ENCODE data around the gene PTP4A1. TPM values are rescaled to one million over a fixed set of nuclear protein-coding genes. Genes with fewer than 3 reads are reported as not detected.

PTP4A1 gene
- polyA plus RNA-seq, 1 donor (not counting 4 experiments of a cell fraction or from before 2014, with no cell fraction given): 65.7 TPM

- Histone ChIP-seq H3K9me3 (ENCODE audit: control insufficient read depth, low read depth, low read length) (no peaks in the 10 kb centered on the region), H2AFZ (ENCODE audit: control insufficient read depth, low read length) (no peak overlapping the region), H3K4me2 (ENCODE audit: control insufficient read depth, extremely low read depth, insufficient read depth, low read depth, low read length) (no peak overlapping the region), H3K27me3 (ENCODE audit: control insufficient read depth, extremely low read depth, insufficient read depth, low read length) (no peaks in the 10 kb centered on the region), H3K27ac (ENCODE audit: control insufficient read depth, insufficient read depth, low read length) (no peak overlapping the region), H3K9ac (ENCODE audit: control insufficient read depth, extremely low read depth, insufficient read depth, low read length) (no peak overlapping the region), H3K4me1 (ENCODE audit: control insufficient read depth, extremely low read depth, insufficient read depth, low read length) (no peaks in the 10 kb centered on the region), H3K9me1 (ENCODE audit: control insufficient read depth, extremely low read depth, insufficient read depth, low read length) (no peaks in the 10 kb centered on the region), H3K4me3 (ENCODE audit: control insufficient read depth in 2 of 3, extremely low read depth in 1 of 3, insufficient read depth in 2 of 3, low read depth in 1 of 3, low read length in 3 of 3) (no peak overlapping the region), H3K79me2 (ENCODE audit: control insufficient read depth, insufficient read depth, low read length) (no peaks in the 10 kb centered on the region), H3K36me3 (ENCODE audit: control insufficient read depth in 2 of 2, extremely low read depth in 1 of 2, insufficient read depth in 2 of 2, low read length in 2 of 2) (no peaks in the 10 kb centered on the region), H4K20me1 (ENCODE audit: control insufficient read depth, extremely low read depth, insufficient read depth, low read length) (no peaks in the 10 kb centered on the region)
- no peak for FAIRE-seq
- no peak for TF ChIP-seq CTCF (optimal IDR thresholded peaks at IDR 0.05 in 1 of 3, IDR thresholded peaks at IDR 0.05 in 1 of 3, conservative IDR thresholded peaks at IDR 0.05 in 1 of 3; ENCODE audit: extremely low read depth in 1 of 3, insufficient read depth in 2 of 3, low read length in 3 of 3)
- no peak for TF ChIP-seq EZH2 (IDR thresholded peaks at IDR 0.05; ENCODE audit: low read length)
- DNase-seq (ENCODE audit: low read depth, low spot score): no peak
- dilution Hi-C loops (cut with MboI; ENCODE audit: extremely low pct_ligation_motif_present, low sequenced_read_pairs): no loop called here
These were observed 39.3 kb downstream of the PTP4A1 start for GRCh38 chr6:63611560-63611959.

- FAIRE-seq (no peak), DNase-seq (ENCODE audit: low read depth, low spot score) (no peak)
- TF ChIP-seq CTCF (optimal IDR thresholded peaks at IDR 0.05 in 1 of 3, IDR thresholded peaks at IDR 0.05 in 1 of 3, conservative IDR thresholded peaks at IDR 0.05 in 1 of 3; ENCODE audit: extremely low read depth in 1 of 3, insufficient read depth in 2 of 3, low read length in 3 of 3): no peak
- no peak for TF ChIP-seq EZH2 (IDR thresholded peaks at IDR 0.05; ENCODE audit: low read length)
- H3K27ac ChIP-seq (ENCODE audit: control insufficient read depth, insufficient read depth, low read length): no peak overlapping the region
- H3K9me3 ChIP-seq (ENCODE audit: control insufficient read depth, low read depth, low read length): no peaks in the 10 kb centered on the region
- no peaks in the 10 kb centered on the region for H3K79me2 ChIP-seq (ENCODE audit: control insufficient read depth, insufficient read depth, low read length)
- no peaks in the 10 kb centered on the region for H4K20me1 ChIP-seq (ENCODE audit: control insufficient read depth, extremely low read depth, insufficient read depth, low read length)
- no peaks in the 10 kb centered on the region for H3K4me1 ChIP-seq (ENCODE audit: control insufficient read depth, extremely low read depth, insufficient read depth, low read length)
- no peak overlapping the region for H3K4me3 ChIP-seq (ENCODE audit: control insufficient read depth in 2 of 3, extremely low read depth in 1 of 3, insufficient read depth in 2 of 3, low read depth in 1 of 3, low read length in 3 of 3)
- no peaks in the 10 kb centered on the region for H3K9me1 ChIP-seq (ENCODE audit: control insufficient read depth, extremely low read depth, insufficient read depth, low read length)
- dilution Hi-C loops (cut with MboI; ENCODE audit: extremely low pct_ligation_motif_present, low sequenced_read_pairs): no loop called here
- H3K27me3 ChIP-seq (ENCODE audit: control insufficient read depth, extremely low read depth, insufficient read depth, low read length): no peaks in the 10 kb centered on the region
- H3K36me3 ChIP-seq (ENCODE audit: control insufficient read depth in 2 of 2, extremely low read depth in 1 of 2, insufficient read depth in 2 of 2, low read length in 2 of 2): no peaks in the 10 kb centered on the region
- H3K9ac ChIP-seq (ENCODE audit: control insufficient read depth, extremely low read depth, insufficient read depth, low read length): no peak overlapping the region
- H3K4me2 ChIP-seq (ENCODE audit: control insufficient read depth, extremely low read depth, insufficient read depth, low read depth, low read length): no peak overlapping the region
- no peak overlapping the region for H2AFZ ChIP-seq (ENCODE audit: control insufficient read depth, low read length)
These were observed 43.3 kb downstream of the PTP4A1 start for GRCh38 chr6:63615590-63615989.

Small RNAs within 50 kb of the gene (small RNA-seq; reads per million reads assigned to genes)
- gene AL513043.1 (ENCODE audit: insufficient read length in 3 of 3, low read depth in 3 of 3, low replicate concordance in 1 of 3): 0 reads per million in 3 experiments

Other genes with a start within 250 kb of the PTP4A1 start
- gene PHF3, start 63.3 kb downstream of the PTP4A1 start, polyA plus RNA-seq: 7.9 to 13.7 TPM (median 10.2 TPM) in 3 replicates

Measured in keratinocyte (primary cell).